Endothelial cell of umbilical vein (primary cell): ENCODE data around the gene RAB19. TPM values are rescaled to one million over a fixed set of nuclear protein-coding genes. Genes with fewer than 3 reads are reported as not detected.

ENCODE experiments used
- BruUV-seq: library from RNA; stranded (reverse); fragments of 400-500 nt; replicated peaks from 2 replicates; lab custom pipeline; 2021; lab: Mats Ljungman, UMichigan
- CTCF ChIA-PET: fragments of 300-600, 350-600 bp; sonication (Branson Sonifier 250); formaldehyde crosslinking; loops from one replicate; lab custom pipeline; 2021; ENCODE audit warnings: antibody characterized with exemption, inconsistent platforms; lab: Charles Lee
- POLR2A ChIA-PET: fragments of 300-600, 350-600 bp; sonication (Branson Sonifier 250); formaldehyde crosslinking; loops from one replicate; lab custom pipeline; 2021; ENCODE audit warnings: antibody characterized with exemption, inconsistent platforms; lab: Charles Lee
- DNase-seq: peaks from one replicate; pipeline ENCODE4 v3.0.0-alpha.2; 2011; ENCODE audit warnings: low read depth, low spot score
- FAIRE-seq: peaks from 2 replicates; lab custom pipeline; 2011; peaks lifted over from hg19 to GRCh38; lab: Jason Lieb, UNC
- H2AFZ ChIP-seq: 2 replicates; pipeline ENCODE4 v1.6.0; 2012; ENCODE audit warnings: low read depth, low read length, control low read depth, inconsistent platforms
- H3K27ac ChIP-seq: 2 replicates; pipeline ENCODE4 v1.5.1; 2011; ENCODE audit warnings: low read depth, mild to moderate bottlenecking, control low read depth, low read length, moderate library complexity; ENCODE audit not compliant: insufficient read depth
- H3K27me3 ChIP-seq, 2 experiments: 2 replicates each; pipeline versions ENCODE4 v1.6.0 to v1.6.1; 2011; ENCODE audit warnings: low read length in 2 of 2, mixed read lengths in 1 of 2; ENCODE audit not compliant: control insufficient read depth in 2 of 2, insufficient read depth in 2 of 2
- H3K36me3 ChIP-seq, 2 experiments: 2 replicates in 1 of 2; 3 replicates in 1 of 2; pipeline ENCODE4 v1.5.1; 2011; ENCODE audit warnings: low read length in 2 of 2, mild to moderate bottlenecking in 1 of 2, moderate library complexity in 1 of 2; ENCODE audit not compliant: control insufficient read depth in 2 of 2, insufficient read depth in 2 of 2; ENCODE audit errors: extremely low read depth in 1 of 2
- H3K4me1 ChIP-seq: 3 replicates; pipeline ENCODE4 v1.5.1; 2011; ENCODE audit warnings: mild to moderate bottlenecking, low read length; ENCODE audit not compliant: control insufficient read depth, insufficient read depth; ENCODE audit errors: extremely low read depth
- H3K4me2 ChIP-seq: 2 replicates; pipeline ENCODE4 v1.6.1; 2011; ENCODE audit warnings: low read length, control low read depth, mixed read lengths; ENCODE audit not compliant: insufficient read depth
- H3K4me3 ChIP-seq, 3 experiments: fragments of 200-600 bp in 1 of 3; sonication (generic), shearing (Covaris generic) in 1 of 3; replicated peaks in 1 of 3; 2 replicates each; pipeline ENCODE4 v1.5.1; 2011 to 2016; ENCODE audit warnings: control low read depth in 3 of 3, low read length in 3 of 3, mild to moderate bottlenecking in 2 of 3, inconsistent platforms in 1 of 3, low read depth in 1 of 3, moderate library complexity in 1 of 3; ENCODE audit not compliant: insufficient read depth in 1 of 3
- H3K79me2 ChIP-seq: 2 replicates; pipeline ENCODE4 v1.6.0; 2012; ENCODE audit warnings: low read length, inconsistent platforms; ENCODE audit not compliant: control insufficient read depth, insufficient read depth
- H3K9ac ChIP-seq: replicated peaks from 2 replicates; pipeline ENCODE3; 2011; ENCODE audit warnings: low read length, control low read depth; ENCODE audit not compliant: insufficient read depth; ENCODE audit errors: extremely low read depth
- H3K9me1 ChIP-seq: replicated peaks from 3 replicates; pipeline ENCODE4 v1.6.0; 2011; ENCODE audit warnings: mild to moderate bottlenecking, low read length; ENCODE audit not compliant: control insufficient read depth, insufficient read depth; ENCODE audit errors: extremely low read depth
- H3K9me3 ChIP-seq: replicated peaks from 2 replicates; pipeline ENCODE4 v1.5.1; 2012; ENCODE audit warnings: low read length, inconsistent platforms; ENCODE audit not compliant: control insufficient read depth, insufficient read depth
- H4K20me1 ChIP-seq: replicated peaks from 2 replicates; pipeline ENCODE3; 2011; ENCODE audit warnings: mild to moderate bottlenecking, low read length; ENCODE audit not compliant: control insufficient read depth, insufficient read depth; ENCODE audit errors: extremely low read depth
- CTCF ChIP-seq, 2 donors: IDR thresholded peaks; 1 replicate in 1 of 2; 2 replicates in 1 of 2; pipeline ENCODE4 v1.5.1; 2011; ENCODE audit warnings: low read length in 2 of 2, mild to moderate bottlenecking in 2 of 2, moderate library complexity in 2 of 2, control low read depth in 1 of 2, inconsistent platforms in 1 of 2, low read depth in 1 of 2; ENCODE audit not compliant: insufficient read depth in 1 of 2; ENCODE audit errors: extremely low read depth in 1 of 2
- EZH2 ChIP-seq: IDR thresholded peaks from 2 replicates; pipeline ENCODE4 v1.6.1; 2012; ENCODE audit warnings: borderline replicate concordance, low read depth, mild to moderate bottlenecking, moderate library complexity, low read length, inconsistent platforms; ENCODE audit not compliant: severe bottlenecking
- FOS ChIP-seq: IDR thresholded peaks from 2 replicates; pipeline ENCODE4 v1.6.1; 2011; ENCODE audit warnings: mild to moderate bottlenecking, low read length, moderate library complexity, borderline replicate concordance; ENCODE audit not compliant: insufficient read depth
- GATA2 ChIP-seq: IDR thresholded peaks from 2 replicates; pipeline ENCODE4 v1.7.0; 2011; ENCODE audit warnings: low read depth, mild to moderate bottlenecking, moderate library complexity, mixed read lengths, low read length; ENCODE audit not compliant: insufficient read length, insufficient read depth
- JUN ChIP-seq: IDR thresholded peaks from 2 replicates; pipeline ENCODE4 v1.6.1; 2011; ENCODE audit warnings: borderline replicate concordance, low read depth; ENCODE audit not compliant: insufficient read length, insufficient read depth
- MAX ChIP-seq: IDR thresholded peaks from 2 replicates; pipeline ENCODE4 v1.6.1; 2011; ENCODE audit not compliant: insufficient read depth, insufficient read length
- MYC ChIP-seq: IDR thresholded peaks from one replicate; pipeline ENCODE4 v1.6.1; 2011; ENCODE audit warnings: mild to moderate bottlenecking, low read depth, low read length
- POLR2A ChIP-seq: IDR thresholded peaks from 2 replicates; pipeline ENCODE4 v1.6.1; 2012; ENCODE audit warnings: low read depth, mild to moderate bottlenecking, control low read depth, low read length
- POLR2AphosphoS5 ChIP-seq: IDR thresholded peaks from 2 replicates; pipeline ENCODE4 v1.6.1; 2012; ENCODE audit warnings: low read depth, mild to moderate bottlenecking, control low read depth, low read length, moderate library complexity; ENCODE audit not compliant: insufficient read depth
- dilution Hi-C: fragments of 300-500 bp; cut with MboI; formaldehyde crosslinking; loops from one replicate; pipeline ENCODE4 v1.15.0; 2019; ENCODE audit warnings: low sequenced_read_pairs; ENCODE audit not compliant: extremely low pct_ligation_motif_present
- intact Hi-C: fragments of 100-400 bp; cut with micrococcal nuclease; formaldehyde crosslinking; loops from one replicate; pipeline ENCODE4 v1.10.0; 2022
- polyA plus RNA-seq, 4 experiments: library from polyadenylated mRNA; depleted of rRNA in 3 of 4; stranded (reverse) in 3 of 4; unstranded in 1 of 4; fragments of >200 nt; gene quantifications; 2 replicates each; pipeline versions ENCODE4 v1.2.1 to v1.2.3, GENCODE V29; 2011 to 2012; ENCODE audit warnings: missing spikeins in 1 of 4
- total RNA-seq: library from RNA; stranded (reverse); gene quantifications from 2 replicates; pipeline ENCODE4 v1.2.3, GENCODE V29; 2021

RAB19 gene
- total and polyA plus RNA-seq, 2 donors (not counting 3 experiments of a cell fraction or from before 2014, with no cell fraction given) = not detected

GRCh38 chr7:140358412-140359051 is 45.3 kb upstream of the RAB19 start:
- Histone ChIP-seq H2AFZ (no peak overlapping the region), H3K27me3 (no peaks in the 10 kb centered on the region), H3K9me1 (no peaks in the 10 kb centered on the region), H3K4me1 (no peaks in the 10 kb centered on the region), H4K20me1 (no peaks in the 10 kb centered on the region), H3K36me3 (peaks cover 0 to 3% of the 10 kb centered on the region in 2 experiments), H3K79me2 (no peaks in the 10 kb centered on the region), H3K4me3 (no peak overlapping the region), H3K9ac (no peak overlapping the region), H3K4me2 (no peak overlapping the region), H3K27ac (no peak overlapping the region), H3K9me3 (no peaks in the 10 kb centered on the region)
- FAIRE-seq = no peak
- no peak for TF ChIP-seq CTCF (IDR thresholded peaks at IDR 0.05; ENCODE audit: extremely low read depth in 1 of 2, insufficient read depth in 1 of 2, low read depth in 1 of 2, low read length in 2 of 2)
- no peak for TF ChIP-seq POLR2A
- no peak for TF ChIP-seq MAX
- no peak for TF ChIP-seq FOS
- no peak for TF ChIP-seq MYC
- no peak for TF ChIP-seq POLR2AphosphoS5
- no peak for TF ChIP-seq GATA2
- no peak for TF ChIP-seq EZH2
- no peak for TF ChIP-seq JUN
- ChIA-PET CTCF (no interaction called here), POLR2A (no interaction called here)
- no peak for DNase-seq
- no TSS peak for BruUV-seq
- dilution Hi-C loops (no loop called here), intact Hi-C loops (no loop called here)
